IMR-90 (cell line): ENCODE data around the gene C6orf58. TPM values are rescaled to one million over a fixed set of nuclear protein-coding genes. Genes with fewer than 3 reads are reported as not detected.

Experiments
- ATAC-seq: fragments of 200-7000 bp; cut with Tn5 transposase; 2 replicates; pipeline ENCODE4 v1.9.1; 2020; ENCODE audit warnings: low read depth, mild to moderate bottlenecking, moderate library complexity
- BruUV-seq: library from RNA; stranded (reverse); fragments of 400-500 nt; replicated peaks from 2 replicates; lab custom pipeline; 2021; lab: Mats Ljungman, UMichigan
- CTCF ChIA-PET: fragments of 300-600 bp; formaldehyde crosslinking; extraction: SDS; loops from one replicate; lab custom pipeline; 2021; ENCODE audit warnings: antibody characterized with exemption; lab: Yijun Ruan, JAX
- POLR2A ChIA-PET: fragments of 300-600 bp; sonication (Branson Sonifier 250); formaldehyde crosslinking; loops from one replicate; lab custom pipeline; 2022; ENCODE audit warnings: antibody characterized with exemption; ENCODE audit not compliant: unreplicated experiment; lab: Charles Lee
- DNase-seq: peaks from one replicate; pipeline ENCODE4 v3.0.0; 2013
- H2AFZ ChIP-seq: replicated peaks from 2 replicates; pipeline ENCODE3; 2013; ENCODE audit warnings: low read length, mild to moderate bottlenecking; ENCODE audit not compliant: poor library complexity
- H2AK5ac ChIP-seq: 2 replicates; pipeline ENCODE4 v1.6.1; 2013; ENCODE audit warnings: low read depth, low read length, inconsistent platforms
- H2AK9ac ChIP-seq: replicated peaks from 2 replicates; pipeline ENCODE3; 2013; ENCODE audit warnings: mild to moderate bottlenecking, low read depth, low read length, moderate library complexity; ENCODE audit not compliant: poor library complexity
- H2BK120ac ChIP-seq: 2 replicates; pipeline ENCODE4 v1.6.1; 2013; ENCODE audit warnings: low read depth, low read length, inconsistent platforms
- H2BK15ac ChIP-seq: 3 replicates; pipeline ENCODE4 v1.6.1; 2013; ENCODE audit warnings: low read depth, low read length, inconsistent platforms
- H2BK20ac ChIP-seq: 2 replicates; pipeline ENCODE4 v1.6.1; 2013; ENCODE audit warnings: low read depth, mild to moderate bottlenecking, inconsistent platforms, low read length, moderate library complexity
- H2BK5ac ChIP-seq: 2 replicates; pipeline ENCODE4 v1.6.1; 2013; ENCODE audit warnings: mild to moderate bottlenecking, low read depth, low read length, inconsistent platforms; ENCODE audit not compliant: poor library complexity, severe bottlenecking
- H3K14ac ChIP-seq: replicated peaks from 2 replicates; pipeline ENCODE4 v1.6.1; 2013; ENCODE audit warnings: low read depth, low read length, inconsistent platforms
- H3K18ac ChIP-seq: 2 replicates; pipeline ENCODE4 v1.6.1; 2013; ENCODE audit warnings: low read depth, low read length, control low read depth
- H3K23ac ChIP-seq: 2 replicates; pipeline ENCODE4 v1.6.1; 2013; ENCODE audit warnings: low read depth, low read length, inconsistent platforms
- H3K27ac ChIP-seq: 2 replicates; pipeline ENCODE4 v1.5.1; 2013; ENCODE audit warnings: mild to moderate bottlenecking, control low read depth, low read length; ENCODE audit not compliant: insufficient read depth
- H3K27me3 ChIP-seq: 2 replicates; pipeline ENCODE4 v1.6.1; 2013; ENCODE audit warnings: low read length; ENCODE audit not compliant: control insufficient read depth, insufficient read depth
- H3K36me3 ChIP-seq: 2 replicates; pipeline ENCODE4 v1.6.1; 2013; ENCODE audit warnings: low read length, mixed read lengths; ENCODE audit not compliant: control insufficient read depth, insufficient read depth
- H3K4ac ChIP-seq: 2 replicates; pipeline ENCODE4 v1.6.1; 2013; ENCODE audit warnings: low read depth, low read length, inconsistent platforms
- H3K4me1 ChIP-seq: 2 replicates; pipeline ENCODE4 v1.6.1; 2013; ENCODE audit warnings: low read length, mixed read lengths; ENCODE audit not compliant: control insufficient read depth, insufficient read depth
- H3K4me2 ChIP-seq: 2 replicates; pipeline ENCODE4 v1.6.1; 2013; ENCODE audit warnings: low read depth, mild to moderate bottlenecking, control low read depth, low read length, moderate library complexity
- H3K4me3 ChIP-seq: 2 replicates; pipeline ENCODE4 v1.5.1; 2013; ENCODE audit warnings: low read depth, mild to moderate bottlenecking, control low read depth, low read length, moderate library complexity; ENCODE audit not compliant: insufficient read depth
- H3K56ac ChIP-seq: 2 replicates; pipeline ENCODE4 v1.6.1; 2013; ENCODE audit warnings: low read length, inconsistent platforms; ENCODE audit not compliant: insufficient read depth; ENCODE audit errors: extremely low read depth
- H3K79me1 ChIP-seq, 2 experiments: 2 replicates each; pipeline ENCODE4 v1.6.1; 2013; ENCODE audit warnings: low read length in 2 of 2, inconsistent platforms in 1 of 2, low read depth in 1 of 2
- H3K9ac ChIP-seq: 2 replicates; pipeline ENCODE4 v1.6.1; 2013; ENCODE audit warnings: low read depth, low read length, control low read depth
- H3K9me1 ChIP-seq: 2 replicates; pipeline ENCODE4 v1.6.1; 2013; ENCODE audit warnings: low read length, inconsistent platforms; ENCODE audit not compliant: insufficient read depth
- H3K9me3 ChIP-seq: 2 replicates; pipeline ENCODE4 v1.6.1; 2013; ENCODE audit warnings: low read length; ENCODE audit not compliant: control insufficient read depth, insufficient read depth
- H4K20me1 ChIP-seq: 2 replicates; pipeline ENCODE4 v1.6.1; 2013; ENCODE audit warnings: low read length, inconsistent platforms; ENCODE audit not compliant: insufficient read depth
- H4K5ac ChIP-seq: 2 replicates; pipeline ENCODE4 v1.6.1; 2013; ENCODE audit warnings: mild to moderate bottlenecking, low read depth, low read length, control low read depth
- H4K8ac ChIP-seq, 2 experiments: 2 replicates each; pipeline ENCODE4 v1.6.1; 2013; ENCODE audit warnings: low read depth in 2 of 2, low read length in 2 of 2, control low read depth in 1 of 2, inconsistent platforms in 1 of 2
- H4K91ac ChIP-seq: 2 replicates; pipeline ENCODE4 v1.6.1; 2013; ENCODE audit warnings: low read depth, low read length, inconsistent platforms; ENCODE audit not compliant: insufficient read depth
- BHLHE40 ChIP-seq: fragments of 150-350 bp; IDR thresholded peaks from 2 replicates; pipeline ENCODE4 v1.6.1; 2016; ENCODE audit warnings: mild to moderate bottlenecking, low read depth, low read length
- CEBPB ChIP-seq: IDR thresholded peaks from 2 replicates; pipeline ENCODE4 v1.6.1; 2012; ENCODE audit warnings: low read depth, low read length, improper control_type of control experiment
- CHD1 ChIP-seq: IDR thresholded peaks from 2 replicates; pipeline ENCODE4 v1.6.1; 2012; ENCODE audit warnings: low read depth, low read length, improper control_type of control experiment
- FOS ChIP-seq: fragments of 150-350 bp; IDR thresholded peaks from 2 replicates; pipeline ENCODE4 v1.6.1; 2016; ENCODE audit warnings: low read depth, low read length
- MAFK ChIP-seq: IDR thresholded peaks from 2 replicates; pipeline ENCODE4 v1.6.1; 2012; ENCODE audit warnings: low read depth, low read length, improper control_type of control experiment
- MAZ ChIP-seq: IDR thresholded peaks from 2 replicates; pipeline ENCODE4 v1.6.1; 2012; ENCODE audit warnings: low read depth, mild to moderate bottlenecking, low read length, improper control_type of control experiment, moderate library complexity, borderline replicate concordance
- MXI1 ChIP-seq: IDR thresholded peaks from 2 replicates; pipeline ENCODE4 v1.6.1; 2012; ENCODE audit warnings: low read depth, mild to moderate bottlenecking, low read length, moderate library complexity, borderline replicate concordance
- NFE2L2 ChIP-seq: fragments of 150-350 bp; IDR thresholded peaks from 2 replicates; pipeline ENCODE4 v1.6.1; 2016; ENCODE audit warnings: low read depth, mild to moderate bottlenecking, low read length
- POLR2A ChIP-seq: IDR thresholded peaks from 2 replicates; pipeline ENCODE4 v1.6.1; 2012; ENCODE audit warnings: mild to moderate bottlenecking, low read depth, low read length
- RAD21 ChIP-seq: IDR thresholded peaks from 2 replicates; pipeline ENCODE4 v1.6.1; 2012; ENCODE audit warnings: low read length, improper control_type of control experiment
- RCOR1 ChIP-seq: IDR thresholded peaks from 2 replicates; pipeline ENCODE4 v1.6.1; 2012; ENCODE audit warnings: mild to moderate bottlenecking, low read length, improper control_type of control experiment; ENCODE audit not compliant: insufficient replicate concordance
- RFX5 ChIP-seq: IDR thresholded peaks from 2 replicates; pipeline ENCODE4 v1.8.0; 2012; ENCODE audit warnings: low read depth, mild to moderate bottlenecking, low read length, moderate library complexity
- SMC3 ChIP-seq: fragments of 150-350 bp; IDR thresholded peaks from 2 replicates; pipeline ENCODE4 v1.6.1; 2016; ENCODE audit warnings: low read depth, mild to moderate bottlenecking, antibody characterized with exemption, low read length, moderate library complexity
- WGBS, 2 experiments: methylation state at CpG; one replicate each; pipeline versions ENCODE4 v1.1.5 to v1.1.7; 2013; ENCODE audit warnings: missing lambda C conversion rate in 2 of 2; ENCODE audit not compliant: insufficient read length in 1 of 2; ENCODE audit errors: extremely low coverage in 2 of 2; 5-methylcytosine and 5-hydroxymethylcytosine counted together
- dilution Hi-C: fragments of 300-500 bp; cut with HindIII; formaldehyde crosslinking; loops from one replicate; pipeline ENCODE4 v1.14.3; 2018; ENCODE audit warnings: low sequenced_read_pairs; ENCODE audit not compliant: unreplicated experiment
- in situ Hi-C: fragments of 300-500 bp; cut with MboI; formaldehyde crosslinking; loops from 3 replicates; pipeline ENCODE4 v1.14.3; 2019; ENCODE audit warnings: low sequenced_read_pairs, inconsistent platforms, mixed read lengths
- intact Hi-C: fragments of 100-400 bp; cut with micrococcal nuclease; formaldehyde crosslinking; loops from 2 replicates; pipeline ENCODE4 v1.10.0; 2022
- polyA plus RNA-seq, 3 experiments: library from polyadenylated mRNA; depleted of rRNA; stranded (reverse); fragments of >200 nt; gene quantifications; 2 replicates each; pipeline ENCODE4 v1.2.3, GENCODE V29; 2012; ENCODE audit warnings: low replicate concordance in 1 of 3
- total RNA-seq: library from RNA; depleted of rRNA; stranded (reverse); fragments of >200 nt; gene quantifications from 2 replicates; pipeline ENCODE4 v1.2.3, GENCODE V29; 2012
- TF ChIP-seq, protein P1 (sequence below): fragments of 150-350 bp; IDR thresholded peaks from 2 replicates; pipeline ENCODE4 v1.6.1; 2016; ENCODE audit warnings: low read depth, mild to moderate bottlenecking, low read length, moderate library complexity, borderline replicate concordance
- TF ChIP-seq, protein P2 (sequence below): conservative IDR thresholded peaks from 2 replicates; pipeline ENCODE4 v1.5.1; 2012; ENCODE audit warnings: mild to moderate bottlenecking, low read depth, low read length, improper control_type of control experiment
- TF ChIP-seq, protein P3 (sequence below): fragments of 150-350 bp; IDR thresholded peaks from 2 replicates; pipeline ENCODE4 v1.6.1; 2017; ENCODE audit warnings: mild to moderate bottlenecking, antibody characterized with exemption, low read length, low read depth

The C6orf58 gene
- total and polyA plus RNA-seq, 2 of the 4 experiments (the other 2 are of a cell fraction) = 0.09 TPM; not detected in 1

DNA sequence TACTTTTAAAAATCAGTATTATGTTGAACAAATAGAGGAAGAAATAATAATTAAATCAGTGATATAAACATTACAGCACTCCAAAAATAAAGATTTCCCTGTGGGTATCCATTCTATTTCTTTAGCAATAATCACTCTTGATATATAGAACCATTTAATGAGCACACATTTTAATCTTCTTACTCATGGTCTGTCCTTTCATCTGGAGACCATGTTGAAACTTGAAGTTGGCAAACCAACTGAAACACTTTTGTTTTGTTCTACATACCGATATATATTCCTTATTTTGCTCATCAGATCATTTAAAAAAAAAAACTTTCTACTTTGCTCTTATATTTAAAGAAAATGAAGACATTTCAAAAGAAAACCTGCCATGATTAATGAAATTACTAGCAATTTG lies 13.4 kb downstream of the C6orf58 start:
- Histone ChIP-seq H3K18ac (no peak overlapping the region), H2AFZ (no peak overlapping the region), H3K9ac (no peak overlapping the region), H3K4me3 (no peak overlapping the region), H4K91ac (no peak overlapping the region), H2AK9ac (no peak overlapping the region), H3K27ac (no peak overlapping the region), H2BK20ac (no peak overlapping the region), H3K79me1 (no peaks in the 10 kb centered on the region), H4K8ac (no peak overlapping the region), H3K56ac (no peak overlapping the region), H2BK15ac (no peak overlapping the region), H3K27me3 (peaks cover 5% of the 10 kb centered on the region), H2BK5ac (no peak overlapping the region), H3K4me1 (no peaks in the 10 kb centered on the region), H3K23ac (no peak overlapping the region), H4K20me1 (no peaks in the 10 kb centered on the region), H3K4me2 (no peak overlapping the region), H4K5ac (no peak overlapping the region), H3K4ac (no peak overlapping the region), H2AK5ac (no peak overlapping the region), H3K36me3 (no peaks in the 10 kb centered on the region), H3K9me3 (no peaks in the 10 kb centered on the region), H3K9me1 (no peaks in the 10 kb centered on the region), H2BK120ac (no peak overlapping the region), H3K14ac (no peak overlapping the region)
- POLR2A ChIA-PET = no interaction called here
- WGBS, 2 experiments = no CpG with 5 or more reads among the region's 1 CpG
- DNase-seq (no peak), ATAC-seq (no peak)
- TF ChIP-seq MAFK (no peak), CEBPB (no peak), FOS (no peak), CHD1 (no peak), RCOR1 (no peak), MAZ (no peak), NFE2L2 (no peak), MXI1 (no peak), POLR2A (no peak), SMC3 (no peak), BHLHE40 (no peak), RFX5 (no peak), RAD21 (no peak)
- TF ChIP-seq, protein P1, sequence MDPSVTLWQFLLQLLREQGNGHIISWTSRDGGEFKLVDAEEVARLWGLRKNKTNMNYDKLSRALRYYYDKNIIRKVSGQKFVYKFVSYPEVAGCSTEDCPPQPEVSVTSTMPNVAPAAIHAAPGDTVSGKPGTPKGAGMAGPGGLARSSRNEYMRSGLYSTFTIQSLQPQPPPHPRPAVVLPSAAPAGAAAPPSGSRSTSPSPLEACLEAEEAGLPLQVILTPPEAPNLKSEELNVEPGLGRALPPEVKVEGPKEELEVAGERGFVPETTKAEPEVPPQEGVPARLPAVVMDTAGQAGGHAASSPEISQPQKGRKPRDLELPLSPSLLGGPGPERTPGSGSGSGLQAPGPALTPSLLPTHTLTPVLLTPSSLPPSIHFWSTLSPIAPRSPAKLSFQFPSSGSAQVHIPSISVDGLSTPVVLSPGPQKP = no peak
- TF ChIP-seq, protein P2, sequence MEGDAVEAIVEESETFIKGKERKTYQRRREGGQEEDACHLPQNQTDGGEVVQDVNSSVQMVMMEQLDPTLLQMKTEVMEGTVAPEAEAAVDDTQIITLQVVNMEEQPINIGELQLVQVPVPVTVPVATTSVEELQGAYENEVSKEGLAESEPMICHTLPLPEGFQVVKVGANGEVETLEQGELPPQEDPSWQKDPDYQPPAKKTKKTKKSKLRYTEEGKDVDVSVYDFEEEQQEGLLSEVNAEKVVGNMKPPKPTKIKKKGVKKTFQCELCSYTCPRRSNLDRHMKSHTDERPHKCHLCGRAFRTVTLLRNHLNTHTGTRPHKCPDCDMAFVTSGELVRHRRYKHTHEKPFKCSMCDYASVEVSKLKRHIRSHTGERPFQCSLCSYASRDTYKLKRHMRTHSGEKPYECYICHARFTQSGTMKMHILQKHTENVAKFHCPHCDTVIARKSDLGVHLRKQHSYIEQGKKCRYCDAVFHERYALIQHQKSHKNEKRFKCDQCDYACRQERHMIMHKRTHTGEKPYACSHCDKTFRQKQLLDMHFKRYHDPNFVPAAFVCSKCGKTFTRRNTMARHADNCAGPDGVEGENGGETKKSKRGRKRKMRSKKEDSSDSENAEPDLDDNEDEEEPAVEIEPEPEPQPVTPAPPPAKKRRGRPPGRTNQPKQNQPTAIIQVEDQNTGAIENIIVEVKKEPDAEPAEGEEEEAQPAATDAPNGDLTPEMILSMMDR = no peak
- TF ChIP-seq, protein P3, sequence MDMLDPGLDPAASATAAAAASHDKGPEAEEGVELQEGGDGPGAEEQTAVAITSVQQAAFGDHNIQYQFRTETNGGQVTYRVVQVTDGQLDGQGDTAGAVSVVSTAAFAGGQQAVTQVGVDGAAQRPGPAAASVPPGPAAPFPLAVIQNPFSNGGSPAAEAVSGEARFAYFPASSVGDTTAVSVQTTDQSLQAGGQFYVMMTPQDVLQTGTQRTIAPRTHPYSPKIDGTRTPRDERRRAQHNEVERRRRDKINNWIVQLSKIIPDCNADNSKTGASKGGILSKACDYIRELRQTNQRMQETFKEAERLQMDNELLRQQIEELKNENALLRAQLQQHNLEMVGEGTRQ = no peak
- intact Hi-C loops (no loop called here), dilution Hi-C loops (no loop called here), in situ Hi-C loops (no loop called here)
- CTCF ChIA-PET = no interaction called here
- BruUV-seq = no TSS peak
